Ishikawa (cell line): ENCODE results near the gene NRL.

Experiments
- CEBPB ChIP-seq: IDR thresholded peaks from 2 replicates; pipeline ENCODE4 v1.6.1; 2012
- CREB1 ChIP-seq: IDR thresholded peaks from 2 replicates; pipeline ENCODE4 v1.6.1; 2012; ENCODE audit warnings: low read depth
- EGR1 ChIP-seq: IDR thresholded peaks from 2 replicates; pipeline ENCODE4 v1.6.1; 2012
- EP300 ChIP-seq: IDR thresholded peaks from 2 replicates; pipeline ENCODE4 v1.6.1; 2012; ENCODE audit warnings: borderline replicate concordance
- FOXM1 ChIP-seq: IDR thresholded peaks from 2 replicates; pipeline ENCODE4 v1.6.1; 2012; ENCODE audit warnings: low read depth, borderline replicate concordance
- NFIC ChIP-seq: IDR thresholded peaks from 2 replicates; pipeline ENCODE4 v1.6.1; 2012
- RAD21 ChIP-seq: IDR thresholded peaks from 2 replicates; pipeline ENCODE4 v1.6.1; 2012; ENCODE audit warnings: low read depth
- TAF1 ChIP-seq: IDR thresholded peaks from 2 replicates; pipeline ENCODE4 v1.6.1; 2012; ENCODE audit warnings: low read depth, mild to moderate bottlenecking
- TCF12 ChIP-seq: IDR thresholded peaks from 2 replicates; pipeline ENCODE4 v1.6.1; 2012; ENCODE audit warnings: low read depth
- TEAD4 ChIP-seq: IDR thresholded peaks from 2 replicates; pipeline ENCODE4 v1.6.1; 2012
- YY1 ChIP-seq: IDR thresholded peaks from 2 replicates; pipeline ENCODE4 v1.6.1; 2012; ENCODE audit warnings: low read depth
- ZBTB7A ChIP-seq: IDR thresholded peaks from 2 replicates; pipeline ENCODE4 v1.6.1; 2012; ENCODE audit warnings: low read depth
- TF ChIP-seq, protein P1 (sequence below): IDR thresholded peaks from 2 replicates; pipeline ENCODE4 v1.6.1; 2012
- TF ChIP-seq, protein P2 (sequence below): IDR thresholded peaks from 2 replicates; pipeline ENCODE4 v1.6.1; 2012; ENCODE audit warnings: low read depth, mild to moderate bottlenecking
- TF ChIP-seq, protein P3 (sequence below): IDR thresholded peaks from 2 replicates; pipeline ENCODE4 v1.6.1; 2012

NRL gene

DNA sequence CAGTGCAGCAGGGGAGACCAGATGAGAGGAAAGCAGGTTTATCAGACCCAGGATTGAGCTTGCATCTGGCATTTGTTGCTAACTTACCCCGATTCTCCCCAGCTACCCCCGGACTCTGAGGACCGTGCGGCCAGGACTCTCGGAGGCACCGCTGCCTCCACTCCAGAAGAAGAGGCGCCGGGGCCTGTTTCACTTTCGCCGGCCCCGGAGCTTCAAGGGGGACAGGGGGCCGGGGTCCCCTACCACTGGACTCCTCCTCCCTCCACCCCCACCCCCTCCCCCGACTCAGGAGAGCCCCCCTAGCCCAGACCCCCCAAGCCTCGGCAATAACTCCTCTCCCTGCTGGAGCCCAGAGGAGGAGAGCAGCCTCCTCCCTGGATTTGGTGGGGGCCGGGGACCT is 49.9 kb downstream of the NRL start:
- TF ChIP-seq TAF1 = no peak
- TF ChIP-seq, protein P1, sequence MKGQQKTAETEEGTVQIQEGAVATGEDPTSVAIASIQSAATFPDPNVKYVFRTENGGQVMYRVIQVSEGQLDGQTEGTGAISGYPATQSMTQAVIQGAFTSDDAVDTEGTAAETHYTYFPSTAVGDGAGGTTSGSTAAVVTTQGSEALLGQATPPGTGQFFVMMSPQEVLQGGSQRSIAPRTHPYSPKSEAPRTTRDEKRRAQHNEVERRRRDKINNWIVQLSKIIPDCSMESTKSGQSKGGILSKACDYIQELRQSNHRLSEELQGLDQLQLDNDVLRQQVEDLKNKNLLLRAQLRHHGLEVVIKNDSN = no peak
- no peak for TF ChIP-seq NFIC
- TF ChIP-seq, protein P2, sequence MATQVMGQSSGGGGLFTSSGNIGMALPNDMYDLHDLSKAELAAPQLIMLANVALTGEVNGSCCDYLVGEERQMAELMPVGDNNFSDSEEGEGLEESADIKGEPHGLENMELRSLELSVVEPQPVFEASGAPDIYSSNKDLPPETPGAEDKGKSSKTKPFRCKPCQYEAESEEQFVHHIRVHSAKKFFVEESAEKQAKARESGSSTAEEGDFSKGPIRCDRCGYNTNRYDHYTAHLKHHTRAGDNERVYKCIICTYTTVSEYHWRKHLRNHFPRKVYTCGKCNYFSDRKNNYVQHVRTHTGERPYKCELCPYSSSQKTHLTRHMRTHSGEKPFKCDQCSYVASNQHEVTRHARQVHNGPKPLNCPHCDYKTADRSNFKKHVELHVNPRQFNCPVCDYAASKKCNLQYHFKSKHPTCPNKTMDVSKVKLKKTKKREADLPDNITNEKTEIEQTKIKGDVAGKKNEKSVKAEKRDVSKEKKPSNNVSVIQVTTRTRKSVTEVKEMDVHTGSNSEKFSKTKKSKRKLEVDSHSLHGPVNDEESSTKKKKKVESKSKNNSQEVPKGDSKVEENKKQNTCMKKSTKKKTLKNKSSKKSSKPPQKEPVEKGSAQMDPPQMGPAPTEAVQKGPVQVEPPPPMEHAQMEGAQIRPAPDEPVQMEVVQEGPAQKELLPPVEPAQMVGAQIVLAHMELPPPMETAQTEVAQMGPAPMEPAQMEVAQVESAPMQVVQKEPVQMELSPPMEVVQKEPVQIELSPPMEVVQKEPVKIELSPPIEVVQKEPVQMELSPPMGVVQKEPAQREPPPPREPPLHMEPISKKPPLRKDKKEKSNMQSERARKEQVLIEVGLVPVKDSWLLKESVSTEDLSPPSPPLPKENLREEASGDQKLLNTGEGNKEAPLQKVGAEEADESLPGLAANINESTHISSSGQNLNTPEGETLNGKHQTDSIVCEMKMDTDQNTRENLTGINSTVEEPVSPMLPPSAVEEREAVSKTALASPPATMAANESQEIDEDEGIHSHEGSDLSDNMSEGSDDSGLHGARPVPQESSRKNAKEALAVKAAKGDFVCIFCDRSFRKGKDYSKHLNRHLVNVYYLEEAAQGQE = no peak
- no peak for TF ChIP-seq CREB1
- TF ChIP-seq EP300 = no peak
- TF ChIP-seq EGR1 = no peak
- no peak for TF ChIP-seq FOXM1
- TF ChIP-seq TEAD4 = no peak
- no peak for TF ChIP-seq CEBPB
- no peak for TF ChIP-seq TCF12
- no peak for TF ChIP-seq YY1
- TF ChIP-seq ZBTB7A = no peak
- TF ChIP-seq RAD21 = no peak
- TF ChIP-seq, protein P3, sequence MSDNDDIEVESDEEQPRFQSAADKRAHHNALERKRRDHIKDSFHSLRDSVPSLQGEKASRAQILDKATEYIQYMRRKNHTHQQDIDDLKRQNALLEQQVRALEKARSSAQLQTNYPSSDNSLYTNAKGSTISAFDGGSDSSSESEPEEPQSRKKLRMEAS = no peak

DNA sequence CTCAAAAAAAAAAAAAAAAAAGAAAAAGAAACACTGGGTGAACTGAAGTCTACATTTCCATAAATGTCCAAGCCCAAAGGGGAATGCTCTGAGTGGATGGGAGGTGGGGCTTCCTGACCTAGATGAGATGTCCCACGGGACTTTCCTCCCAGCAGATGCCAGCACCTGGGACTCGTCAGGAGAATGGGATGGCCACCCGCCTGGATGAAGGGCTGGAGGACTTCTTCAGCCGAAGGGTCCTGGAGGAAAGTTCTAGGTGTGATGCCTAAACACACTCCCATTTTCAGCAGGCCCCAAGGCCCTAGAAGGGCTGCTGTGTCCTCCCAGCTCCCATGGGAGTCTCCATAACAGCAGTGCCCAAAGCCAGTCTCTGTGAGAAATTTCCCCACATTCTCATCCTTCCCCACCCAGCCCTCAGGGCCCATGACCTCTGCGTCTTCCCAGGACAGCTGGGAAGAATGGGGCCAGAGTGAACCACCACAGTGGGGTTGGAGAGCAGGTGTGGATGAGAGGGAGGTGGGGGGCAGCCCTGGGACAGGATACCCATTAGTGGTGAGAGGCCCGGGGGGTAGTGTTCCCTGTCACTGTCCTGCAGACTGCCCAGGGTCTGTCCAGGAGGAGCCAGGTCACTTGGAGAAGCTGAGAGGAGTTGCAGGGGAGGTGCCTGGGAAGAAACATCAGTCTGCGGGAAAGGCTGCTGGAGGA is 50.5 kb downstream of the NRL start:
- TF ChIP-seq, protein P3 = no peak

DNA sequence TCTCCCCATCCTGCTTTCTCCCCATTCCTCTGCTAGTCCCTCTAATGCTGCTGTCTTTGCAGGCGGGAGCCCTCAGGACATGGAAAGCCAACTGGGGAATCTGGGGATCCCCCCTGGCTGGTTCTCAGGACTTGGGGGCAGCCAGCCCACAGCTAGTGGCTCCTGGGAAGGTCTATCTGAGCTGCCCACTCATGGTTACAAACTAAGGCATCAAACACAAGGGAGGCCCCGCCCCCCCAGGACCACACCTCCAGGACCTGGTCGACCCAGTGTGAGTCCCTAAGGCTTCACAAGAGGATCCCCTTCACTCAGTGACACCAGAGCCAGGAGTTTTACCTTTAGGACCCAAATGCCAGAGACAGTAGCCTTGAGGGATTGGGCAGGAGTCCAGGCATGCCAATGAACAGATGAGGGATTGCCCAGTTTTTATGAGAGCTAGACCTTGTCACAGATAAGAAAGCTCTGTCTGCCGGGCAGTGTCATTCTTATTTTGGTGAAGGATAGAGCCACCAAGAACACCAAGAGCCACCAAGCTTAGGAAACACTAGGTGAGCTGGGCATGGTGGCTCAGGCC is 51.4 kb downstream of the NRL start:
- TF ChIP-seq CEBPB = no peak
- no peak for TF ChIP-seq TEAD4
- TF ChIP-seq, protein P3 = no peak
- no peak for TF ChIP-seq EGR1
- no peak for TF ChIP-seq RAD21
- TF ChIP-seq YY1 = no peak
- TF ChIP-seq TAF1 = no peak
- no peak for TF ChIP-seq EP300
- no peak for TF ChIP-seq FOXM1
- TF ChIP-seq CREB1 = no peak
- TF ChIP-seq, protein P2 = no peak
- no peak for TF ChIP-seq TCF12
- TF ChIP-seq, protein P1 = no peak
- TF ChIP-seq NFIC = no peak
- TF ChIP-seq ZBTB7A = no peak

DNA sequence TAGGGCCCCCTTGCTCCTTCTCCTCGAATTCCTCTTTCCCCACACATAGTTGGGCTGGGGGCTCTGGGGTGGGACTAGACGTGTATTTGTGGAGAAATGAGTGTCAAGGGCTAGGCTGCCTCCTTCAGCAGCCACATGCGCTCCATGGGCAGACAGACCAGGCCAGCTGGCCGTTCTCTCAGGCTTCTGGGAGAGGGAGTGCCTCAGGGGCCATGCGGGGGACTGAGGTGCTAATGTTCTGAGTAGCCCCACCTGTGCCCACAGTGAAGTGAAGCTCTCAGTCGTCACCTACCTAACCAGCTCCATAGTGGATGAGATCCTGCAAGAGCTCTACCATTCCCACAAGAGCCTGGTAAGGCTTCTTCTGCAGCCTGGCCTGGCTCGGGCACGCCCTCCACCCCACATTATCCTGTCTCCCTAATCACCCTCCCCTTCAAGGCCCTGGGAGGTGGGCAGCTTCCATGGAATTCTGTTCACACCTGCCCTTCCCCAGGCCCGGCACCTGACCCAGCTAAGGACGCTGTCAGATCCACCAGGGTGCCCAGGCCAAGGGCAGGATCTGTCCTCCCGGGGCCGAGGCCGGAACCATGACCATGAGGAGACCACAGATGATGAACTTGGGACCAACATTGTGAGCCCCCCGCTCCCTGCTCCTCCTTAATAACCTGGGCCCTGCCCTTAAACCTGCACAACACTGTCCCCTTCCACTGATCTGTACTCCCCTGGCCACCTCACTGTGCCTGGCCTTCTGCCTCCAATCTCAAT is 52.4 kb downstream of the NRL start:
- TF ChIP-seq, protein P1 = no peak
- TF ChIP-seq CREB1 = no peak
- no peak for TF ChIP-seq NFIC
- TF ChIP-seq FOXM1 = no peak
- TF ChIP-seq EGR1 = no peak
- no peak for TF ChIP-seq YY1
- TF ChIP-seq, protein P3 = no peak
- no peak for TF ChIP-seq RAD21
- TF ChIP-seq TCF12 = no peak
- TF ChIP-seq EP300 = no peak
- TF ChIP-seq, protein P2 = no peak
- no peak for TF ChIP-seq TEAD4
- TF ChIP-seq TAF1 = no peak
- TF ChIP-seq CEBPB = no peak
- TF ChIP-seq ZBTB7A = no peak
